AG20443 (cell line): ENCODE results near the gene POLD1.
"Not testable (repeated sequence)": the region's sequence is repeated elsewhere in the genome, so short reads cannot be mapped to it uniquely, and the experiment has no call there.

Source experiments
- DNase-seq: peaks from one replicate; pipeline ENCODE4 v3.0.0; 2012; ENCODE audit warnings: low spot score, mixed read lengths

POLD1 gene

DNA sequence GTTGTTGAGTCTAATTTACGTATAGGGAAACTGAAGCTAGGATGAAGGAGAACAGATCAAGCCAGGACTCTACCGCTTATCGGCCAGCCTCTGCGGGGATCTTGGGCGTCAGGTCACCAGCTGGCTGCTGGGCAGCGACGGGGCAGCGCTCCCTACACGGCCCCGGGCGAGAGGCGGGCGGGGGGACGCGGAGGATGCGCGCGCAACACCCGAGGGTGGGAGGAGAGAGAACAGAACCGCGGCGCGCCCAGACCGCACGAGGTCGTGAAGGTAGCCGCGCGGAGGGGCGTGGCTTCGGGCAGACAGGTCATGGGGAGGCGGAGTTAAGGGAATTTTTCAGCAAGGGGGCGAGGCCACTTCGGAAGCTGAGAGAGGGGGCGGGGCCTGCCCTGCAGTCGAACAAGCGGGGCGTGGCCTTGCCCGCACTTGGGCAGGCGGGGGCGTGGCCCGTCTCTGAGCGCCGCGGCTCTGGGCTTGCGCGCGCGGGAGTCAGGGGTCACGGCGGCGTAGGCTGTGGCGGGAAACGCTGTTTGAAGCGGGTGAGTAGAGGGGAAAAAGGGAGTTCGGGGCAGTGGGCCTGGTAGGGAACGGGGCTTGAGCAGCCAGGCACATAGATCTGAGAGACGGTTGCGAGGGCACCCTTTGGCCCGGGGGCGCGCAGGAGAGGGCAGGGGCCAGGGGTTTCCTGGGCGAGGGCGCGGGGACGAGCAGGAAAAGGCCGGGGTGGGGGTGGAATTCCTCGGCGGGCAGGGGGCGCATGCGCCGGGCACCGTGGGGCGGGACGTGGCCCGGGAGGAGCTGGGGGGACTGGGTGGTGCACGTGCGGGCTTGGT is at the start of gene POLD1:
POLD1 (plus strand) TSS at position 496 of the 833 bp plus-strand sequence. CDS start 14,505 bp downstream, outside the sequence.
- DNase-seq, result peak; percentile 99

DNA sequence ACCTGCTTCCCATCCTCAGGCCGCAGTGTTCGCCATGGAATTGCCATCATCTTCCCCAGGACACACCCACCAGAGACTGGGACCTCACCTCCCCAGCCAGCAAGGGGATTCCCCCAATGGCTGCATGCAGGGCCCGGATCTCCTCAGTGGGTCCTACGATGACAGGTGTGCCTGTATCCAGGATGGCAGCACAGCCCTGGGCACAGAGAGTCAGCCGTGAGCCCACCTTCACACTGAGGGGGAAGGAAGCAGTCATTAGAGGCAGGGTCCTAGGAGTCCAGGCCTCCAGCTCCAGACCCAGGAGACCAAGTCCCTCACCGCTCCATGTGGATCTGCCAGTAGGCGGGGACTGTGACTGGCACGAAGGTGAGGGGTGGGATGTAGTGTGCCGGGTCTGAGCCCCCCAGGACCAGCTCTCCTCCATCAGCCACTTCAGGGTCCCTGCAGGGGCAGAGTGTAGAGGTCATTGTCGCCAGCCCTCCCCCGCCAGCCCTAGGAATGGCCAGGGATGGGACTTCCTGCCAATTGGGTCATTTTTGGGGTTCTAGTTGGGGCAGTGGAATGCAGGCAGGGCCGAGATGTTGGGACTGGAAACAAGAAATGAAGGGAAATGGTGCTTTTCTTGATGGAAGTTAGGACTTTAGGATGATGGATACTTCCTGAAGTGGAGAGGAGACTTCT is 49.3 kb upstream of the POLD1 start:
- DNase-seq, result peak; percentile 3

GRCh38 chr19:50337031-50337430 is 47.1 kb upstream of the POLD1 start:
- not testable (repeated sequence) for DNase-seq

GRCh38 chr19:50340331-50340730 is 43.8 kb upstream of the POLD1 start:
- no peak for DNase-seq

GRCh38 chr19:50341091-50341564 is 43.0 kb upstream of the POLD1 start:
- DNase-seq, result peak; percentile 1

GRCh38 chr19:50344661-50345318 is 39.4 kb upstream of the POLD1 start:
- no peak for DNase-seq

- DNase-seq, result not testable (repeated sequence)
Observed at GRCh38 chr19:50347089-50347581, 37.0 kb upstream of the POLD1 start.

DNA sequence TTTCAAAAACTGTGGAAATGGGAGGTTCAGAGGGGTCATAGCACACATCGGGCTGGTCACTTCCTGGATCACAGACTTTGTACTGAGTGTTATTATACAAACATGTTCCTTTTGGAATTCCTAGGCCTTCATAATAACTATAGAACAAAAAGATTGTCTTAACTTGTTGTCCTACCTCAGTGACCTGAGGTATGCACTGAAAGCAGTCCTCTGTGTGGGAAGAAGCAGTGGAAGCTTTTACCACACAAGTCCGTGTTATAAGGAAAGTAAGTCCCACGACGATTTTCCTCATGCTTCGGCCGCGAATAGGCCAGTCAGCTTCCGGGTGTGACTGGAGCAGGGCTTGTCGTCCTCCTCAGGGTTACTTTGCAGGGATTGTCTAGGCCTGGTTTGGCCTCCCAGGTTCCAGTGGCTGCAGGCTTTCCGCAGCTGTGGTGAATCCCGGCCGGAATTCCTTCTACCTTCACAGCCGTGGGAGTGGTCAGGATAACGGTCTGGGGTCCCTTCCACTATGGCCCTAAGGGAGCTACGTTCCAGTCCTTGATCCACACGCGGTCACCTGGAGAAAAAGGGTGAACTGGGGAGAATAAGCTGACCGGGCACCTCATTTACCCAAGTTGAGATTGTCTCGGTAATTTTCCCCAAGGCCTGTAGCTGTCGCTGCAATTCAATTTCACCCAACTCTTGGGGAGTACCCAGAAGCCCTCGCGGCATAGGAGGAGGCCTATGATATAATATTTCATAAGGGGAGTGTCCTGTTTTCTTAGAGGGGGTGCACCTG is 34.7 kb upstream of the POLD1 start:
- no peak for DNase-seq

GRCh38 chr19:50352242-50352641 is 31.9 kb upstream of the POLD1 start:
- DNase-seq, result no peak

DNA sequence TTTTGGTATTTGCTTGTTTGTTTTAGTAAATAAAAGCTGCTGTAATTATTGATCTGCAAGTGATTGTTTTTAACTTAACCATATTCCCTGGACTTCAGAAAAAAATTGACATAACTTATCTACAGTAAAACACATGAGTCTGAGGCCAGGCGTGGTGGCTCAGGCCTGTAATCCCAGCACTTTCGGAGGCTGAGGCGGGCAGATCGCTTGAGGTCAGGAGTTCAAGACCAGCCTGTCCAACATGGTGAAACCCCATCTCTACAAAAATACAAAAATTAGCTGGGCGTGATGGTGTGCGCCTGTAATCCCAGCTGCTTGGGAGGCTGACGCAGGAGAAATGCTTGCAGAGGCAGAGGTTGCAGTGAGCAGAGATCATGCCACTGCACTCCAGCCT is 30.7 kb upstream of the POLD1 start:
- not testable (repeated sequence) for DNase-seq

DNA sequence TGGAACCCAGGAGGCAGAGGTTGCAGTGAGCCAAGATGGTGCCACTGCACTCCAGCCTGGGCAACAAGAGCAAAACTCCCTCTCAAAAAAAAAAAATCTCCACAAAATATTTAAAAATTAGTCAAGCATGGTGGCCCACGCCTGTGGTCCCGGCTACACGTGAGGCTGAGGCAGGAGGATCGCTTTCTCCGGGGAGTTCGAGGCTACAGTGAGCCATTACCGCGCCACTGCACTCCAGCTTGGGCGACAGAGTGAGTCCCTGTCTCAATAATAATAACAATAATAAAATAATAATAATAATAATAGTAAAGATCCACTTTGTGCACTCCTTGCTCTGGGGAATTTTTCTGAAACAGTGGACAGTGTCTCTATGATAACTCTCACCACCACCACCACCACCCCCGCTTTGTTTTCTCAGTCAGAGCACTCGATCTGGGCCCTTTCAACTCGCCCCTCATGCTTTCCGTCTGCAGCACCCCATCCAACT is 27.4 kb upstream of the POLD1 start:
- DNase-seq, result no peak

DNA sequence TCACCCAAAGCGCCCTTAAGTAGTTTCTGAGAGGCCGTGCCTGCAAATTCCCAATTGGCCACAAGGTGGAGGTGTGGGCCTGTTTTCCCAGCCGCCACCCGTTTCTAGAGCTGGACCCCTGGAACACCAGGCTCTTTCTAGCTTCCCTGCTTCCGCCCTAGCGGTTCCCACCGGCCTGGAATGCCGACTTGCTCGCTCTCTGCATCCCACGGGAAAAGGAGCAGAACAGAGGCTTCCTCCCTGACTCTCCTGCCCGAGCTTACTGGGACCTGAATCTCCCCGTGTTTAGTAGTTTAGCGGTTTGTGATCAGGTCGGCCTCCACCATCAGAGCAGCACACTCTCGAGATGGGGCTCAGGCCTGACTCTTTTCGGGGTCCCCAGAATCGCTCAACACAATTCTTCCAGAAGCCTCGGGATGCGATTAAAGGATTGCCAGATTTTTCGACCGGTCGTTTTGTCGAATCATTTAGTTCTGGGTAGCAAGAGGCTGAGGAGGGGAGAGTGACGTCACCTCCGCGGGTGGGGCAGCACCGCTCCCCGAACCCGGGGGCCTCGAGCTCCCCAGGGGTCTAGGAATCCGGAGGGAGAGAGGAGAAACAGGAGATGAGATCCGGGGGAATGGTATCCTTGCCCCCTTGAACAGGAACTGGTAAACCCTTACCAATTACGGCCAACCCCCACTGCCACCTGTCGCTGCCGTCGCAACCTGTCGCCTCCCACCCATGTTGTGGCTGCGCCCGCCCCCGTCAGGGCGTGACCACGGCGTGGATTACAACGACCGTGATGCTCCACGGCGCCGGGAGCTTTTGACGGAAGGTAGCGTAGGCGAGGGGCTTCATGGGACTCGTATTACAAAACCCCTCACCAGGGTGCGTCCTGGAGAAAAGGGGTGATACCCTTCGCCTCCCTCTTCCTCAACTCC is 26.7 kb upstream of the POLD1 start:
- peak; percentile 54 for DNase-seq

GRCh38 chr19:50358483-50359327 is 25.4 kb upstream of the POLD1 start:
- peak; percentile 92 for DNase-seq

- DNase-seq, result no peak
Observed at GRCh38 chr19:50359328-50359818, 24.8 kb upstream of the POLD1 start.

GRCh38 chr19:50361290-50362029 is 22.7 kb upstream of the POLD1 start:
- no peak for DNase-seq

GRCh38 chr19:50362030-50362412 is 22.1 kb upstream of the POLD1 start:
- DNase-seq, result no peak

DNA sequence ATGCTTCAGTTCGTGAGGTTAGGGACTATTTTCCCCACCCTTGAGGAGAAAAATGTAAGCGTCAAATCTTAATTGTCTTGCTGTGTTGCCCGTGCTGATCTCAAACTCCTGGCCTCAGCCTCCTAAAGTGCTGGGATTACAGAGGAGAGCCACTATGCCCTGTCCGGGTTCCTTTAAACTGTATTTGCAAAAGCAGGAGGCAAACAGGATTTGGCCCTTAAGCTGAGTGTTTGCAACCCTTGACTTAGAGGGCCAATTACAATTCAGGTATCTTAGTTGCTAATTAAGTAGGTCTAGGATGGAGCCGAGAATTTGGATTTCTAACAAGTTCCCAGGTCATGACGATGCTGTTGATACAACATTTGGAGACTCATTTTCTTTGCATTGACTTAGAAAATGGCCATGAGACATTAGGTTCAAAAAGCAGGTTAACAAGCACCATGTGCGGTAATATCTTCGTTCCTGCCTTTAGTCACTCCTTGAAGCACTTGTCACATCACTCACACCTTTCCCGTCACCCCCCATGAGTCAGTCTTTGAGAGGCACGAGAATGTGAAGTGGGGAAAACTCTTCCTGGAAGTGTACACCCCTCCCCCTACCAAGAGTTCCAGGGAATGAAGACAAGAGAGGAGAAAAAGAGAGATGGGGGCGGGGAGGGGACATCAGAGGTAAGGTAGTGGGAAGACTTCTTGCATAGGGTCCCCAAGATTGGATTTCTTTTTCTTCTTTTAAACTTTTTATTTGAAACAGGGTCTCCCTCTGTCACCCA is 21.3 kb upstream of the POLD1 start:
- no peak for DNase-seq
